GM06990 (cell line): ENCODE measurements around the gene CROT.

Experiments
- DNase-seq: peaks from one replicate; pipeline ENCODE4 v3.0.0-alpha.2; 2011; ENCODE audit not compliant: insufficient read length; ENCODE audit errors: extremely low read depth
- H3K27me3 ChIP-seq: replicated peaks from 2 replicates; pipeline ENCODE4 v1.6.0; 2011; ENCODE audit warnings: low read length; ENCODE audit not compliant: control insufficient read depth, insufficient read depth
- H3K36me3 ChIP-seq: 2 replicates; pipeline ENCODE4 v1.5.1; 2011; ENCODE audit warnings: low read length; ENCODE audit not compliant: control insufficient read depth, insufficient read depth
- H3K4me3 ChIP-seq: replicated peaks from 2 replicates; pipeline ENCODE4 v1.5.1; 2011; ENCODE audit warnings: low read depth, mild to moderate bottlenecking, control low read depth, low read length
- TF ChIP-seq, protein P1 (sequence below): IDR thresholded peaks from 2 replicates; pipeline ENCODE4 v1.5.1; 2011; ENCODE audit warnings: low read length, control low read depth, mild to moderate bottlenecking, inconsistent platforms; ENCODE audit not compliant: insufficient read depth, poor library complexity, severe bottlenecking

CROT gene, protein sequence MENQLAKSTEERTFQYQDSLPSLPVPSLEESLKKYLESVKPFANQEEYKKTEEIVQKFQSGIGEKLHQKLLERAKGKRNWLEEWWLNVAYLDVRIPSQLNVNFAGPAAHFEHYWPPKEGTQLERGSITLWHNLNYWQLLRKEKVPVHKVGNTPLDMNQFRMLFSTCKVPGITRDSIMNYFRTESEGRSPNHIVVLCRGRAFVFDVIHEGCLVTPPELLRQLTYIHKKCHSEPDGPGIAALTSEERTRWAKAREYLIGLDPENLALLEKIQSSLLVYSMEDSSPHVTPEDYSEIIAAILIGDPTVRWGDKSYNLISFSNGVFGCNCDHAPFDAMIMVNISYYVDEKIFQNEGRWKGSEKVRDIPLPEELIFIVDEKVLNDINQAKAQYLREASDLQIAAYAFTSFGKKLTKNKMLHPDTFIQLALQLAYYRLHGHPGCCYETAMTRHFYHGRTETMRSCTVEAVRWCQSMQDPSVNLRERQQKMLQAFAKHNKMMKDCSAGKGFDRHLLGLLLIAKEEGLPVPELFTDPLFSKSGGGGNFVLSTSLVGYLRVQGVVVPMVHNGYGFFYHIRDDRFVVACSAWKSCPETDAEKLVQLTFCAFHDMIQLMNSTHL

DNA sequence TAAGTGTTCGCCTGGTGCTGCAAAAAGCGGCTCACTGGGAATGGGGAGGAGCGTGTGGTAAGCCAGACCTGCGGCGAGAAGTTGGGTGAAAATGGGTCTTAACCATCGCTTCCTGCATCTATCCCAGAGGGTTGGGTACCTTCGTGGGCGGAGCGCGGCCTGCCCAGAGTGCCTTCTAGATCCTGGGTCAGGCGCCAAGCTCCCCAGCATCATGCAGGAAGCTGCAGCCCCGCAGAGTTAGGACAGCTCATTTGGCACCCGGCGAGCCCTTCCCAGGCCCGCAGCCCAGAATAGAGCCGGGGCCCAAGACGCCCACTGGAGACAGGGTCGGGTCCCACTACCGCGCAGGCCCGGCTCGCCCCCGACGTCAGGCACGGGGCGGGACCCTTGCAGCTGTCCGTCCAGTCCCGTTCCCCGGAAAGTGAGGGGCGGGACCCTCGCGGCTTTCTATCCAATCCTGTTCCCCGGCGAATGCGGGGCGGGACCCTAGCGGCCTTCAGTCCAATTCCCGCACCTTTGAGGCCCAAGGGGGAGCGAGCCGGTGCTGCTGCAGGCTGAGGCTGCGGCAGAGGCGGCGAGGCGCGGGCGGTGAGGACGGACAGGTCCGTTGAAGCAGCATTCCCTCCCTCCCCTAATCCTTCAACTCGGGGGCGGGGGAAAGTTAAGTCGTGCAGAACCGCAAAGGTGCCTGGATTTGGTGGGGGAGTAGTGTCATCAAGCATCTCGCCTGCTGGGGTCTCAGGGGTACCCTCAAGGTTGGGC is at the start of gene CROT:
TSS of gene CROT (plus strand) at position 499 of the 762 bp plus-strand sequence. CDS start 3,405 bp downstream, outside the sequence.
- no peaks in the 10 kb centered on the region; the same call in 1 of the 2 replicates for H3K36me3 ChIP-seq
- TF ChIP-seq, protein P1, sequence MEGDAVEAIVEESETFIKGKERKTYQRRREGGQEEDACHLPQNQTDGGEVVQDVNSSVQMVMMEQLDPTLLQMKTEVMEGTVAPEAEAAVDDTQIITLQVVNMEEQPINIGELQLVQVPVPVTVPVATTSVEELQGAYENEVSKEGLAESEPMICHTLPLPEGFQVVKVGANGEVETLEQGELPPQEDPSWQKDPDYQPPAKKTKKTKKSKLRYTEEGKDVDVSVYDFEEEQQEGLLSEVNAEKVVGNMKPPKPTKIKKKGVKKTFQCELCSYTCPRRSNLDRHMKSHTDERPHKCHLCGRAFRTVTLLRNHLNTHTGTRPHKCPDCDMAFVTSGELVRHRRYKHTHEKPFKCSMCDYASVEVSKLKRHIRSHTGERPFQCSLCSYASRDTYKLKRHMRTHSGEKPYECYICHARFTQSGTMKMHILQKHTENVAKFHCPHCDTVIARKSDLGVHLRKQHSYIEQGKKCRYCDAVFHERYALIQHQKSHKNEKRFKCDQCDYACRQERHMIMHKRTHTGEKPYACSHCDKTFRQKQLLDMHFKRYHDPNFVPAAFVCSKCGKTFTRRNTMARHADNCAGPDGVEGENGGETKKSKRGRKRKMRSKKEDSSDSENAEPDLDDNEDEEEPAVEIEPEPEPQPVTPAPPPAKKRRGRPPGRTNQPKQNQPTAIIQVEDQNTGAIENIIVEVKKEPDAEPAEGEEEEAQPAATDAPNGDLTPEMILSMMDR: no peak
- H3K4me3 ChIP-seq: peak within 1 kb of the TSS; percentile 75
- peak; percentile 95 for DNase-seq
- no peaks in the 10 kb centered on the region for H3K27me3 ChIP-seq

DNA sequence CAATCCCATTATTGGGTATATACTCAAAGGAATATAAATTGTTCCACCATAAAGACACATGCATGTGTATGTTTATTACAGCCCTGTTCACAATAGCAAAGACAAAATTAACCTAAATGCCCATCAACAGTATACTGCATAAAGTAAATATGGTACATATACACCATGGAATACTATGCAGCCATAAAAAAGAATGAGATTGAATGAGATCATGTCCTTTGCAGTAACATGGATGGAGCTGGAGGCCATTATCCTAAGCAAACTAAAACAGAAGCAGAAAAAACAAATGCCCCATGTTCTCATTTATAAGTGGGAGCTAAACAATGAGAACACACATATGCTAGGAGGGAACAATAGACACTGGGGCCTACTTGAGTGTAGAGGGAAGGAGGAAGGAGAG is 44.7 kb upstream of the CROT start:
- no peaks in the 10 kb centered on the region for H3K36me3 ChIP-seq
- DNase-seq: no peak
- no peaks in the 10 kb centered on the region for H3K27me3 ChIP-seq
- H3K4me3 ChIP-seq: no peak overlapping the region
- TF ChIP-seq, protein P1: no peak

DNA sequence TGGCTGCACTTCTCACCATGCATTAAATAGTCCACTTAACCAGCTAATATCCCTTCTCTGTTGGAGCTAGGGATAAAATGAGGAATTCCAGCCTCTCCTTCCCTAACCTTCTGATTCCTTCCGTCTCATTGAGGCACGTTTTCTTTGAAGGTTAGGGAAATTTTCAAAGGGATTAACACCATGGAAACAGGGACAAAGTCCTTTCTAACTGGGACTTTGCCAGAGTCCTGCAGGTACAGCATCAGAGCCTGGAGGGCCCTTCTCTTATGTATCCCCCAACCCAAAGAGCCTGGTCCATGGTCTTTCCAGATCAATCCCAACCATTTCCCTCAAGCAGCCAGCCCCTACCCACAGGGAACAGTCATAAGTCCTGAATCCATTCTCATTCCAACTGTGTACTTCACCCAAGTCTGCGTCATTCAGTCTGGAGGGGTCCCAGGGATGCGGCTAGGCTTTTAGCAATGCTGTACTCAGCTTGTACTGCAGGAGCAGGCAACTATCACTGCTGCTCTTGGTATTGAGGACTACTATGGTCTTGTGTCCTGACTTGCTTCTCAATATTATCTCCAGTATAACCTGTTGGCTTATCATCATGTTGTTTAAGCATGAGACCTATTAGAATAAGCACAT is 34.6 kb upstream of the CROT start:
- TF ChIP-seq, protein P1: no peak
- Histone ChIP-seq H3K36me3 (no peaks in the 10 kb centered on the region), H3K27me3 (no peaks in the 10 kb centered on the region), H3K4me3 (no peak overlapping the region)
- no peak for DNase-seq

DNA sequence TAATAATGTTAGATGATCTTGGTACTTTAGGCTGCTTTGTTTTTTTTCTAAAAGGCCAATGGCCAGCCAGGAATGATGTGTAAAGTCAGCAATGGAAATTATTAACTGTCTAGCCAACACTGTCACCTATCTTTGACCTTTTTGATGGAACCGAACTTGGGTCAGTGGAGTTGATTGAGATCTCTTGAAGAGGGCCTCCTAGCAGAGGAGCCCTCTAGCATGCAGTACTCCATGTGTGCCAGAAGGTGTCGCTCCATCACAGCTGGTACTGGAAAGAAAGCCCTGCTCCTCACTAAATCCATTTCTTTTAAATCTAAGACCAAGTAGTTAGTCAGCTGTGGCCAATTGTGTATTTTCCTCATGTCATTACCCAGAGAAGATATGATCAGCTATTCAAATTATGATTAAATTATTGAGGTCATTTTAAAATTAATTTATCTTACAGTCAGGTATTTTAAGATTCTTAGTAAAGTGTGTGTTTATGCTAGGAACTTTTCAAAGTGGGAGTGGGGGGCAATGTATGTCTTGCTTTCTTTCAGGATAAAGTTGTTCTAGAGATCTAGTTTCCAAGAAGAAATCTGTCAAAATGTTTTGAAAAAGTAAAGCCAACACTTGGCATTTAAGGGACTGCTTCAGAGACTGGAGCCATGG is 33.1 kb upstream of the CROT start:
- peak; percentile 7 for DNase-seq
- no peaks in the 10 kb centered on the region for H3K36me3 ChIP-seq
- no peaks in the 10 kb centered on the region for H3K27me3 ChIP-seq
- H3K4me3 ChIP-seq: no peak overlapping the region
- TF ChIP-seq, protein P1: peak; percentile 96

DNA sequence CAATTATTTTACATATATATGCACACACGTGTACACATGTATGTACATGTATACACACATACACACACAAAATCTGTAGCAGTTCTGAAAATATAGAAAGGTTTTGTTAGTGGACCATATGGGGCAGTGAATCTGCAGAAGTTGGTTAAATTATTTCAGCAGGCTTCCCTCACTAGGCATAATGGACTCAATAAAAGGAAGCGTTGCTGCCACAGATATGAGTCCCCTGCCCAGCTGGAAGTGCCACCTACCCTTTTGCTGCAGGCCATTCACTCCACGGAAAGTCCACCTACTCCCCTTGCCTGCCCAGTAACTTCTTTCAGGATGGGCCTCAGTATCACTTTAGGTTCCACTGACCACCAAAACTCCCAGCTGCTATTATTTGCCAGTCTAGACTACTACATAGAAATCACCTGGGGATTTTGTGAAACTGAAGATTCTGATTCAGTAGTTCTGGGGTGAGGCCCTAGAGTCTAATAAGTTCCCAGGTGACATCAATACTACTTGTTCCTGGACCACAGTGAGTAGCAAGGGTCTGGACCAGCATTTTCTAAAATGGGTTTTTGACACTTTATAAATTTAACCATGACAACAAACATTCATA is 29.3 kb upstream of the CROT start:
- peak; percentile 35 for DNase-seq
- TF ChIP-seq, protein P1: no peak
- Histone ChIP-seq H3K36me3 (no peaks in the 10 kb centered on the region), H3K4me3 (no peak overlapping the region), H3K27me3 (no peaks in the 10 kb centered on the region)
